ENCODE data around the gene MMP24.

The MMP24 gene

GRCh38 chr20:35290186-35290886, 63.8 kb downstream of the MMP24 start:
- no peak for DNase-seq
- no peak overlapping the region for H3K27ac ChIP-seq
- no peak overlapping the region for H3K4me3 ChIP-seq
- intact Hi-C loops (cut with DNase I; ENCODE audit: low total_unique reads) = no loop called here
- H3K9me3 ChIP-seq = no peaks in the 10 kb centered on the region
- TF ChIP-seq CTCF (IDR thresholded peaks at IDR 0.05) = no peak
- H3K4me1 ChIP-seq = peaks cover 0 to under 1% (median under 1%) of the 10 kb centered on the region in 4 donors
- no peaks in the 10 kb centered on the region for H3K36me3 ChIP-seq
- H3K27me3 ChIP-seq = peaks cover 0 to 27% of the 10 kb centered on the region in 2 donors

- intact Hi-C loops (cut with DNase I; ENCODE audit: low total_unique reads) = no loop called here
- Histone ChIP-seq H3K4me1 (no peaks in the 10 kb centered on the region), H3K9me3 (no peaks in the 10 kb centered on the region), H3K27me3 (peaks cover 0 to 29% of the 10 kb centered on the region in 2 donors), H3K4me3 (no peak overlapping the region), H3K27ac (no peak overlapping the region), H3K36me3 (no peaks in the 10 kb centered on the region)
- TF ChIP-seq CTCF (IDR thresholded peaks at IDR 0.05) = no peak
- no peak for DNase-seq
These were observed 64.5 kb downstream of the MMP24 start for GRCh38 chr20:35290887-35291417.

- Histone ChIP-seq H3K27me3 (peaks cover 0 to 37% of the 10 kb centered on the region in 2 donors), H3K27ac (no peak within 1 kb of the TSS), H3K4me3 (no peak within 1 kb of the TSS), H3K9me3 (no peaks in the 10 kb centered on the region), H3K36me3 (no peaks in the 10 kb centered on the region), H3K4me1 (no peaks in the 10 kb centered on the region)
- DNase-seq = no peak
- no peak for TF ChIP-seq CTCF (IDR thresholded peaks at IDR 0.05)
- intact Hi-C loops (cut with DNase I; ENCODE audit: low total_unique reads) = no loop called here
These were observed 65.4 kb downstream of the MMP24 start, which contains the start of gene FAM83C for GRCh38 chr20:35291654-35292503. FAM83C (minus strand) TSS chr20:35292425; CDS start chr20:35292304, 121 bp downstream.

GRCh38 chr20:35292504-35293285, 66.2 kb downstream of the MMP24 start:
- intact Hi-C loops (cut with DNase I; ENCODE audit: low total_unique reads) = no loop called here
- Histone ChIP-seq H3K9me3 (no peaks in the 10 kb centered on the region), H3K4me3 (no peak overlapping the region), H3K4me1 (no peaks in the 10 kb centered on the region), H3K27ac (no peak overlapping the region), H3K27me3 (peaks cover 0 to 37% of the 10 kb centered on the region in 2 donors), H3K36me3 (no peaks in the 10 kb centered on the region)
- TF ChIP-seq CTCF (IDR thresholded peaks at IDR 0.05) = no peak
- DNase-seq = no peak

Data from tibial artery (tissue), 4 donors.